Retina (tissue), 1 donor: ENCODE data around the gene OR2W3.
A peak's percentile ranks its signal among the peaks of the same experiment; 100 is the strongest.

Experiments
- DNase-seq: peaks from one replicate; pipeline ENCODE4 v3.0.0-alpha.2; 2016

OR2W3 gene

DNA sequence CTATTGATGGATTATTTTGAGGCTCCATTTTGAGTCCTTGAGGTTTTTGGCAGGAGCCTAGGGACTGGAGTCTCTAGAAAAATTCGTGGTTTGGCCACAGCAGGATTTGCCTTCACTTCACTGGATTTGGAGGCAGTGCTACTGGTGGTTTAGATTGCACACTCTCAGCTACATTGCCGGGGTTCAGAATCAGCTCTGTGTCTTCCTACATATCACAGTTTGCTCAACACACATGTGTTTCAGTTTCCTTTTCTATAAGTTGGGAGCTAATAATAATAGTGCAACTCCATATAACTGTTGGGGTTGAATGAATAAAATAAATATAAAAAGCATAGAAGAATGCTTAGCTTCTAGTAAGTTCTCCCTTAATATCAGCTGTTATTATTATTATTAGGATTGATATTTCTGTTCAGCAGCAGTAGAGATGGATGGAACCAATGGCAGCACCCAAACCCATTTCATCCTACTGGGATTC is at the start of gene OR2W3:
OR2W3 (plus strand) TSS at position 425 of the 475 bp plus-strand sequence; CDS start at position 425, 0 bp downstream.
- DNase-seq: no peak

DNA sequence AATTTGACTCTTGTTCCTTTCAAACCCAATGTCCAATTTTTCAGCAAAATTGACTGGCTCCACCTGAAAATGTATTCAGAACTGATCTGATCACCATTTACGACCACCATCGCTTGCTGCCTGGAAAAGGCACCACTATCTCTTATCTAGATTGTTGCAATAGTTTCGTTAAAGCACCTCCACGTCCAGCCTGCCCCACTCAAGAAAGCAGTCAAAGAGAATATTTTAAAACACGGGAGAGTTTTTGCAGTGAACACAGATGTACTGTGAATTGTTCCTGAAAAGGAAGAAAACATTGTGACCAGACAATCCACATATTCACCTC is 49.7 kb upstream of the OR2W3 start:
- no peak for DNase-seq

DNA sequence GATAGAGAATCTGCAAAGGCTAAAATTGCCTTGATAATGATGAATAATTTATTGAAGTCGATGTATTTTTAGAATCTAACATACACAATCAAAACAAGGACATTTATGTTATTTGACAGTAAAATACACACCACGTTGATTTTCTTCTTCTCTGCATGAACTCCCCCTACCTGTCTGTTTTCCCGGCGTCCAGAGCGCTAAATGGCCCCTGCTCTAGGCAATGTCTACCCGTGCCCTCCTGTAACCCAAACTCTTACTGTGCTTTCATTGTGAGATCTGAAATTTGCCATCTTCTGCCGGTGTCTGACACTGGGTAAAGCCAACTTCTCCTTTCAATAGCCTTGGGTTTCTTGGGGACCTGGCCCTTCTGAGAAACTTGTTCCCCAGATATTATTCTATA is 47.0 kb upstream of the OR2W3 start:
- no peak for DNase-seq

DNA sequence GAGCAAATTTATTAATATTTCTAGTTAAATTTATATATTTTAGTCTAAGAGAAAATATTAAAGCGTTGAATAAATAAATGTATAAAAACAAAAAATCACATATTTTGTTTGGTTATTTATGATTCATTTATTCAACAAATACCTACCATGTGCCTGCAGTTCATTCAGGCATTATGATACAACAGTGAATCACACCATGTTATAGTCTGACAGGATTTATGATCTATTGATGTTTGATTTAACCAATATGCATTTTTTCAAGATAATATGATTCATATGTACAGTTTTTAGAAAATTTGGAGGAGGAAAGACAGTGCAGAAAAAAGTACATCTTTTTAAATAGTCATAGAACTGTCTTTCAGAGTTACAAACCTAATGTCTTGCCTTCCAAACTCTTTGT is 45.8 kb upstream of the OR2W3 start:
- no peak for DNase-seq

DNA sequence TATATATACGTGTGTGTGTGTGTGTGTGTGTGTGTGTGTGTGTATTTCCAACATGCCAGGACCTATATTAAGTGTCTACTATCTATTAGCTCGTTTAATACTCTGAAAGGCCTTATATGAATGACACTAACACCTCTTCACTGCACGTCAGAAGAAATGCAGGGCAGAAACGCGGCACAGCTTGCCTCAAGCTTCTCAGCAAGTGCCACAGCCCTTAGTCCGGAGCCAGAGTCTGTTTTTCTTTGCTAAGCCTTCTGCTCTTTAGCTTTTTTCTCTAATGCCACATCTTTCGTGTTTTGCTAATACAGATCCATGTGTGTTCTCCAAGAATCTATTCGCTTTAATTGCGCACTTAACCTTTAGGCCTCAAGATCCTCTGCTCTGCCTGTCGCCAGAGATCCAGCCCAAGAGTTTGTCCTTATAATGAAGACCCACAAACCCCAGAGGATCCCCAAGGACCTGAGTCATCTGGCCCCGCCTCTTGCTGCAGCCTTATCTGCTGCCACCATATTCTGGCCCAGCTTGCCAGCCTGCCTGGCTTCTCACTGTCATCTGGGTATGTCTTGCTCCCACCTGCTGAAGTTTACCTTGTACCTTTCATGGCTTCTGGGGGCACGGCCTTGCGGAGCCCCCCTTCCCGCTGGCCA is 40.4 kb upstream of the OR2W3 start:
- no peak for DNase-seq

DNA sequence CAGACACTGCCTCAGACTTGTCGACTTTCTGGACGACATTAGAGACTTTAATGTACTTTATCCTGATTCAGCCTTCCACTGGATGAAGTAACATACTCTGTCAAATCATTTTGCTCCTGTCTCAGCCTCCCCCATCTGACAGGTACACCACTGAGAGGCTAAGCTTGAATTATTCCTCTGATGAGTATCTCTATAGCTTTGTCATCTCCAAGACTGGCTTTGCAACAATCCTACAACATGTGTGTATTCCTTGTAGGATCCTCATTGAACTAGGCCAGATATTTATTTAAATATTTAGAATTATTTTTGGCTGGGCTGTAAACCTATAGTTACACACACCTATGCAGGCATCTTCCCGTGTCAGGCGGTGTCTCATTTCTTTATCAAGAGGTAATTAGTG is 39.5 kb upstream of the OR2W3 start:
- DNase-seq: no peak

DNA sequence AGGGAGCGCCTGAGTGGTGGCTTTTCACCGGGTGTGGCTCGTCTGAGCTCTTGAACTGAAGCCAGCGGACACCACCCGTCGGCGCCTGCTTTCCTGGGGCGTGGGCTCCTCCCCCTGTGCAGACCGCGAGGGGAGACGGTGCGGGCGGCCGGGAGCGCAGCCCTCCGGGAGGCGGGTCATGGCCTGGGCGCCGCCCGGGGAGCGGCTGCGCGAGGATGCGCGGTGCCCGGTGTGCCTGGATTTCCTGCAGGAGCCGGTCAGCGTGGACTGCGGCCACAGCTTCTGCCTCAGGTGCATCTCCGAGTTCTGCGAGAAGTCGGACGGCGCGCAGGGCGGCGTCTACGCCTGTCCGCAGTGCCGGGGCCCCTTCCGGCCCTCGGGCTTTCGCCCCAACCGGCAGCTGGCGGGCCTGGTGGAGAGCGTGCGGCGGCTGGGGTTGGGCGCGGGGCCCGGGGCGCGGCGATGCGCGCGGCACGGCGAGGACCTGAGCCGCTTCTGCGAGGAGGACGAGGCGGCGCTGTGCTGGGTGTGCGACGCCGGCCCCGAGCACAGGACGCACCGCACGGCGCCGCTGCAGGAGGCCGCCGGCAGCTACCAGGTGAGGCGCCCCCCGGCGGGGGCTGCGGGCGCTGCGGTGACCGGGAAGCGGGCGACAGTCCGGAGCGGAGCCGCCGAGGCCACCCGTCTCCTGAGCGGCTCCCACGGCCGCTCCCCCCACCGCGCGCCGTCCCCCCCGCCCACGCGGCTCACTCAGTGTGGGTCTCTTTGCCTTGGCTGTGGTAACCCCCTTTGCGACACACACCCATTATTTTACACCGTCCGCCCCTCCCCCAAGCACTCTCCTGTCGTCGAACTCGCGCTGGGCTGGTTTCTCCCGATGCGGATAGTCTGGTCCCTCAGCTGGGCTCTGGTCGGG is 38.1 kb upstream of the OR2W3 start, which contains the start of gene TRIM58:
TRIM58 (plus strand) TSS at position 119 of the 916 bp plus-strand sequence; CDS start at position 179, 60 bp downstream.
- peak; percentile 81 for DNase-seq

DNA sequence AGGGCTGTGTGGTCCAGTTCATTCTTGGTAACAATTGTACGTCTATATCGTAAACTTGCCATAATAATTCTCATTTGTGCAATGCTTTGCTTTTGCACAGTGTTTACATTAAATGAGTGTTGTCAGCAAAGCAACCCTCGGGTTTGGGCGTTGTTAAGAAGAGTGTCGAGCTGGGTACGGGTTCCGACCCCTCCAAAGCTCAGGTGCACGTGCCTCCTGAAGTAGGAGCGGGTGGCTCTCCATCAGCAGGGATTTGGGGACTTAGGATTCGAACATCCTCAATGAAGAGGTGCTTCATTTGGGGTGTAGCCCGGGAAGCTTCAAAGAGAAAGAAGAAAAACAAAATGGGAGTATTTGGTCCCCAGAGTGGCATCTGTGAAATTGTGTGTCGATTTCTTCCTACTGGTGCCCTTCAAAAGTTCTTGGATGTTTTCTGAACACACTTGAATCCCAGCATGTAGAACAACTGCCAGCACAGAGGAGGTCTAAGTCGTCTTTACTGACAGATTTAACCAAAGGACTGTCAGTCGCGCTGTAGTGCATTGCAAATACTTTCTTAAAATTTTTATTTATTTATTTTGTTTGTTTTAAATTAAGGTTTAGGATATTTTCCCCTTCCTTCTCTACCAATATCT is 37.3 kb upstream of the OR2W3 start:
- peak; percentile 44 for DNase-seq

DNA sequence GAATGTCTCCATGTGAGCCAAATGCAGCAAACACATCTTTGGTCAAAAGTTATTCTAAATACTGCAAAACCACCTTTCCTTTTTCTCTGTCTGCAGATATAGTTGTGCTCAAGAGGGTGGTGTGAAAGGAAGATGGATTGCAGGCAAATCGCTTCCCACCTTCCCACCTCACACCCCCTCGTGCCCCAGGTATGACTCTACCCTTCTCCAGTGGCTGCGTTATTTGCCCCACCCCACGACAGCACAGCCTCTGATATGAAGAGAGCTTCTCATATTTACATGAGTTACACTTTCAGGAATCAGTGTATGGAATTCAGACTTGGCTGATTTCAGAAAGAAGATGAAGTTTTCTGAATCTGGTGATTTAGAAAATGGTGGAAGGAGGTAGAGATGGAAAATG is 32.6 kb upstream of the OR2W3 start:
- no peak for DNase-seq

DNA sequence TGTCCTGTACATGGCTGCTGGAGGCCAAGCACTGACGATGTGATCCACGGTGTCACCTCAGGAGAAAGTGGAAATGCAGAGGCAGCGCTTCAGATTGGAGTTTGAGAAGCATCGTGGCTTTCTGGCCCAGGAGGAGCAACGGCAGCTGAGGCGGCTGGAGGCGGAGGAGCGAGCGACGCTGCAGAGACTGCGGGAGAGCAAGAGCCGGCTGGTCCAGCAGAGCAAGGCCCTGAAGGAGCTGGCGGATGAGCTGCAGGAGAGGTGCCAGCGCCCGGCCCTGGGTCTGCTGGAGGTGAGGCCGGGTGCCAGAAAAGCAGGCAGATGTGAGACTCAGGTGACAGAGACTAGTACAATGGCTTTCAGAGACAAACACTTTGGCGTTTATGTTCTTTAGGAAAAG is 30.7 kb upstream of the OR2W3 start:
- no peak for DNase-seq

DNA sequence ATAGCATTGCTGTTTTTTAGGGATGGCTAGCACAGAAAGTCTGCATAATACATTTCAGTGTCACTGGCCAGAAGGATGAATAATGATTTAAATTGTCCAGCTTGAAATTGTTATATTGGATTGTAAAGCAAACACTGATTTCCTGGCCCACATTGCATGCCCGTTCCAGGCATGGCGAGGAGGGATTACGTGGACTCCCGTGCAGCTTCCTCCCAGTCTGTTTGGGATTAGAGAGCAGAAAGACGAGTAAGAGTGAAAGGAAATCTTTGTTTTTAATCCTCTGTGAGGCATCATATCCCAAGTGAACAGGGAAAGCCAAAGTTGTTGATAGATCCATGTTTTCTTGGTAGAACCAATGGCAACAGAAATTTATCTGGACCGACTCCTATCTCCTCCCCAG is 30.0 kb upstream of the OR2W3 start:
- no peak for DNase-seq

DNA sequence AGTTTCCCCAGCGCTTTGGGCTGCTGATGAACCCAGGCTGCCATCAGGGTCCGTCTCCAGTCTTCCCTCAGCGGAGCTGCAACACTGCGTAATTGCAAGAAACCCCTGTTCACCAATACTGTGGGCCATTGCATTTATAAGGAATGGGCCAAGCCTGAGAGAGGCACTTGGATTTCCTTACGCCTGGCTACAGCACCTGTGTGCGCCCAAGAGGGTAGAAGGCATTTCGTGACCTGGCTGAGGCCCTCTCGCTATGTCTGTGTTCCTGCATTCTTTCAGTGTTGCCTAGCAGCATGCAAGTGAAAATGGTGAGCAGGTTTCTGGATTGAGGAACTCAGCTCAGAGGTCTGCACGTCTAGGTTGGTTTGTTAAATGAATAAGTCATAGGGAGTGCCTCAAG is 12.0 kb upstream of the OR2W3 start:
- no peak for DNase-seq

DNA sequence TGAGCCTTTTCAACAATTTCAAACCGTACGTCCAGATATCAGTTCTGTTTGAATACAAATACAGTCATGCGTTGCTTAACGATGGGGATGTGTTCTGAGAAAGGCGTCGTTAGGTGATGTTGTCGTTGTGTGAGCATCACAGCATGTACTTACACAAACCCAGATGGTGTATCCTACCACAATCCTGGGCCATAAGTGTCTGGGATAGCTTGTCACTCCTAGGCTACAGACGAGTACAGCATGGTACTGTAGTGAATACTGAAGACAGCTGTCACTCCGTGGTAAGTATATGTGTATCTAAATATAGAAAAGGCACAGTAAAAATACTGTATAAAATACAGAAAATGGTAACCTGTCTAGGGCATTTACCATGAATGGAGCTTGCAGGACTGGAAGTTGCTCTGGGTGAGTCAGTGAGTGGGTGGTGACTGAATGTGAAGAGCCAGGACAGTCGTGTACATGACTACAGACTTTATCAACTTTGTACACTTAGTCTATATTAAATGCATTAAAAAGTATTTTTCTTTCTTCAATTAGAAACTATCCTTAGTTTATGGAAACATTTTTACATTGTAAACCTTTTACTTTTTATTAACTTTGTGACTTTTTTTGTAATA is 10.5 kb upstream of the OR2W3 start:
- DNase-seq: no peak

DNA sequence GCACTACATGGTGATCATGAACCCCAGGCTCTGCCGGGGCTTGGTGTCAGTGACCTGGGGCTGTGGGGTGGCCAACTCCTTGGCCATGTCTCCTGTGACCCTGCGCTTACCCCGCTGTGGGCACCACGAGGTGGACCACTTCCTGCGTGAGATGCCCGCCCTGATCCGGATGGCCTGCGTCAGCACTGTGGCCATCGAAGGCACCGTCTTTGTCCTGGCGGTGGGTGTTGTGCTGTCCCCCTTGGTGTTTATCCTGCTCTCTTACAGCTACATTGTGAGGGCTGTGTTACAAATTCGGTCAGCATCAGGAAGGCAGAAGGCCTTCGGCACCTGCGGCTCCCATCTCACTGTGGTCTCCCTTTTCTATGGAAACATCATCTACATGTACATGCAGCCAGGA is 589 bp downstream of the OR2W3 start:
- no peak for DNase-seq

DNA sequence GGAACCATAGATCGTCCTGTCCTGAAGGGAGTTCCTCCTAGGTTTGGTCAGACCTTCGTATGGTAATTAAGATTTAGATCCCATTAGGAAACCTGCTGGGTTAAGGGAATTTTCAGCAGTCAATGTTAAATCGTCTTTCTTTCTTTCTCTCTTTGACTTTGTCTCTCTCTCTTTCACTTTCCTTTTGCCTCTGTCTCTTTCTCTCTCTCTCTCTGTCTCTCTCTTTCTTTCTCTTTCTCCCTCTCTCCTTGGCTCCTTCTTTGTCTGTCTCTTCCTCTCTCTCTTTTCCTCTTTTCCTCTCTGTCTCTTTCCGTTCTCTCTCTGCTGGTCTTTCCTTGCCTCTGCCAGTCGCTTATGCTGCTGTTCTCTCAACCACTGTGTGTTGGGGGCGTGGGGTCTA is 8.7 kb downstream of the OR2W3 start:
- DNase-seq: no peak

DNA sequence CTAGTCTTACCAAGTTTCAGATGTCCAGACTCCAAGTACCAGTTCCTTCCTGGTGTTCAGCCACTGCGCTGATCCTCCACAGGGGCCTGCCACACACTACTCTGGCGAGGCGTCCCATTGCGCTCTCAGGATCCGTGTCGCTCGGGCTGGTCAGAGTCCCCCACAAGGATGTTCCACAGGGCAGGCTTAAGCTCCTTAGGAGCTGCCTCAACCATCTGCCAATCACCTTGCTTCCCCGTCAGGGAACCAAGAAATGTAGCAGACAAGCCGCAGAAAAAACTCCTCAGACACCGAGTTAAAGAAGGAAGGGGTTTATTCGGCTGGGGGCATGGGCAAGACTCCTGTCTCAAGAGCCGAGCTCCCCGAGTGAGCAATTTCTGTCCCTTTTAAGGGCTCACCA is 9.8 kb downstream of the OR2W3 start:
- no peak for DNase-seq

DNA sequence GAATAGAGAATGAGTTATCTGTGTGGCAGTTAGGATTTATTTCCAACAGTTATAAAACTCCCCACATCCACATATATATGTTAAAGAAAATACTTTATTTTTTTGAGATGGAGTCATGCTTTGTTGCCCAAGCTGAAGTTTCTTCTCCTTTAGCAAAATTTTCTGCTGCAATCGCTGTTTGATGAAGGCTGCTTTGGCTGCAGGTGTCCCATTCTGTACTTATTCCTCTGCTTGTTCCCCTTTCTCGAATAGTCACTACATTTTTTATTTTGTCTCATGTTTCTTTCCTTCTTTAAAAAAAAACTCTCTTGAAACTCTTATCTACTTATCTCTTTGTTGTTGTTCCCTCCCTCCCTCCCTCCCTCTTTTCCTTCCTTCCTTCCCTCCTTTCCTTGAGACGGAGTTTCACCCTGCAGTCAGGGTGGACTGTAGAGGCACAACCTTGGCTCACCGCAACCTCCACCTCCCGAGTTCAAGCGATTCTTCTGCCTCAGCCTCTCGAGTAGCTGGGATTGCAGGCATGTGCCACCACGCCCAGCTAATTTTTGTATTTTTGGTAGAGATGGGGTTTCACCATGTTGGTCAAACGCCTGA is 10.6 kb downstream of the OR2W3 start:
- DNase-seq: no peak

DNA sequence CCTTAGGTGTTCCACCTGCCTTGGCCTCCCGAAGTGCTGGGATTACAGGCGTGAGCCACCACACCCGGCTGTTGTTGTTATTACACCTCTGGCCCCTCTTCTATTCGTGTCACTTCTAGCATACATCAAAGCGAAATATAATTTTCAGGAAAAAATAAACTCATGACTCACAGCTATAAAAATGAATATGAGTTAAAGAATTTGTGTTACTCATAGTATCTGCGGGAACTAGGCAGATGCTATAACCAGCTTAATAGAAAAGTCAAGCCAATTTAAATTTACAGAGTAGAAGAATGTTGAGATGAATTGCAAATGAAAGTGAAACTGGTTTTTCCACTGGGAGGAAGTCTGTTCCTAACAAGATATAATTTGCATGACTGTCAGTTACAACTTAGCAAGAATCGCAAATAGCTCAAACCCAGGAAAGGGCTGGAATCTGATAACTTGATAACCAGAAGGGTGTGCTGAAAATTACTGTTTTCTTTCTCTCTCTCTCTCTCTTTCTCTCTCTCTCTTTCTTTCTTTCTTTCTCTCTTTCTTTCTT is 11.2 kb downstream of the OR2W3 start:
- DNase-seq: no peak

DNA sequence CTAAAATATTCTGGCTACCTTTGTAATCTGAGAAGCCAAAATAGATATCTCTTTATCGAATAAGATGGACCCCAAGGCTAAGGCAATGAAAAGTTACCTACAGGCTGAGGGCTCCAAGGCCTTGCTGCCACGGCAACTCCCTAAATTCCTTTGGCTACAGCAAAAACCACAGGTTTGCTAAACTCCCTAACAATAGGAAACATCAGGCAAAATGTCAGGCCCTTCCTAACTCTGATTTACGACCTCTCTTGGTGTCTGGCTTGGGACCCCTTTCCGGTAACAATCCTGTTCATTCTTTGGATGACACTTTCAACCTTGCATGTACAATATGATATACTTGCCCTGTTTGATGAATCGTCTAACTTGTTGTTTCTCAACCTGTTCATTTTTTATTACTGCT is 13.4 kb downstream of the OR2W3 start:
- DNase-seq: no peak

DNA sequence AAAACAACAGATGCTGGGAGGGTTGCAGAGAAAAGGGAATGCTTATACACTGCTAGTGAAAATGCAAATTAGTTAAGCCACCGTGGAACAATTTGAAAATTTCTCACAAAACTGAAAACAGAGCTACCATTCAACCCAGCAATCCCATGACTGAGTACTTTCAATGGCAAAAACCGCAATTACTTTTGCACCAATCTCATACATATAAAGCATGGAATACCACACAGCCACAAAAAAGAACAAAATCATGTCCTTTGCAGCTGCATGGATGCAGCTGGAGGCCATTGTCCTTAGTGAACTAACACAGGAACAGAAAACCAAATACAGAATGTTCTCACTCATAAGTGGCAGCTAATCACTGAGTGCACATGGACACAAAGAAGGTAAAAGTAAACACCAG is 18.4 kb downstream of the OR2W3 start:
- DNase-seq: no peak

DNA sequence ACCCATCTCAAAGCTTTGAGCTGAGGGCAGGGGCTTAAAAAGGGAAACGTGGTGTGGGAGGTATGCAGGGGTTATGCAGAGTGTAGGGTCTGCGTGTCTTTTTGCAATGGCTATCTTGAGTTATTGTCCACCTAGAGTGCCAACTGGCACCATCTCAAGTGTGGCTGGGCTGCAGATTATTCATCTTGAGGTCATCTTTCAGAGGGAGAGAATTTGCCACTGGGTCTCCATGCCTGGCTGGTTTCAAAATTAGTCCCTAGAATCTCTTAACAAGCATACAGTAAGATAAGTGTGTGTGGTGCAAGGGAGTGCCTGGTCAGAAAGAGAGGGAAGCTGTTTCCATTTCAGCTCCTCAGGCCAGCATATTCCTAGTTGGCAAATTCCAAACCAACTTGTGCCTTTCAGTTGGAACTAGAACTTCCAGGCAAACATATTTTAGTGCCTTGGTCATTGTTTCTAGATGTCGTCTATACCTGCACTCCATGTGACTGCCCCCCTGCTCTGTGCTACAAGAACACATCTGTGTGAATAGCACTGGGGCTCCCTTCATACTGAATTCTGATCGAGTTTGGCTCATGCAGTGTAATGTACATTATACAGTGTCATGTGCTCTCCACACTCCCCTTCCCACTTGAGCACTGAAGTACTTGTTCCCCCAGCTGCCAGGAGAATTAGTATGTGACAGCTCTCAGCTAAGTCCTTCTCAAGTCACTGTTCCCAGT is 19.7 kb downstream of the OR2W3 start:
- DNase-seq: no peak

DNA sequence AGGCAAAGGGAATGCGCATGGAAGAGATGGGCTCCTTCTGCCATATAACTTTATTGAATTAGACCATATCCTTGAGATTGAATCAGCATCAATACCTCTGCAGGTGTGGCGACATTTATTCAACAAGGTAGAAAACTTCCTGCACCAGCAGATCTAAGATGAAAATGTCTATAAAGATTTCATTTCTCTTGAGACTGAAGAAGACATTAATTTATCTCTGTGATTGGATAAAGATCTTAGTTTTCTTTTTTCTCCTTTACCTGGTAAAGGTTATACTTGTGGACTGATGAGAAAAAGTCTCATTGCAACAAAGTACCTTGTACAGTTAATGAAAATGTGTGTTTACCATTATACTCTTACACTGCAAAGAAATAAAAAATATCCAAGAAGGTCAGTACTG is 24.6 kb downstream of the OR2W3 start, which contains the start of gene OR2T8:
OR2T8 (plus strand) TSS at position 301 of the 400 bp plus-strand sequence. CDS start 766 bp downstream, outside the sequence.
- no peak for DNase-seq
